ENCODE results near the gene HNRNPR.
A peak's percentile ranks its signal among the peaks of the same experiment; 100 is the strongest.
"Not testable (repeated sequence)": the region's sequence is repeated elsewhere in the genome, so short reads cannot be mapped to it uniquely, and the experiment has no call there.

HNRNPR gene

DNA sequence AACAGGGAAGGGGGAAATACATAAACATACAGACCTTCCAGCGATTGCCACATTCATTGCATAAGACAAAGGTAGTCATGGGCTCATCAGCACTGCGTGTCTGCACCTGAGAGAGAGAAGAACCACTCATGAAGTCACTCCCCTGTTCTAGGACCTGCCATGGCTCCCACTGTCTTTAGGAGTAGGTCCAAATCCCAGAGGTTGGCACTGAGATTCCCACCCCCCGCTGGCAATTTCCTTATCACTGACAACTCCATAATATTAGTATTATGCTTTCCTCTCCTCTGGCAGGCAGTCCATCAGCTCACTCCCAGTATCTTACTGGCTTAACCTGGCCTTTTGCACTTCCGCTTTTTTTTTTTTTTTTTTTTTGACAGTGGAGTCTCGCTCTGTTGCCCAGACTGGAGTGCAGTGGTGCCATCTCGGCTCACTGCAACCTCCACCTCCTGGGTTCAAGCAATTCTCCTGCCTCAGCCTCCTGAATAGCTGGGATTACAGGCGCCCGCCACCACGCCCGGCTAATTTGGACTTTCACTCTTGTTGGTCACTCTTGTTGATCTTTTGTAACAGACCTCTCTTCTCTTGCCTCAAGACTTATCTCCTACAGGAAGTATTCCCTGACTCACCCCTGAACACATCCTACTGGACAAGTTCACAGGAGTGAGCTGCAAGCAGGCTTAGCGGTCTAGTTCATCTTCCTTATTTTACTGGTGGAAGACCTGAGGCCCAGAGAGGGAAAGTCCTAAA is 40.4 kb upstream of the HNRNPR start:
- TF ChIP-seq, protein P1, sequence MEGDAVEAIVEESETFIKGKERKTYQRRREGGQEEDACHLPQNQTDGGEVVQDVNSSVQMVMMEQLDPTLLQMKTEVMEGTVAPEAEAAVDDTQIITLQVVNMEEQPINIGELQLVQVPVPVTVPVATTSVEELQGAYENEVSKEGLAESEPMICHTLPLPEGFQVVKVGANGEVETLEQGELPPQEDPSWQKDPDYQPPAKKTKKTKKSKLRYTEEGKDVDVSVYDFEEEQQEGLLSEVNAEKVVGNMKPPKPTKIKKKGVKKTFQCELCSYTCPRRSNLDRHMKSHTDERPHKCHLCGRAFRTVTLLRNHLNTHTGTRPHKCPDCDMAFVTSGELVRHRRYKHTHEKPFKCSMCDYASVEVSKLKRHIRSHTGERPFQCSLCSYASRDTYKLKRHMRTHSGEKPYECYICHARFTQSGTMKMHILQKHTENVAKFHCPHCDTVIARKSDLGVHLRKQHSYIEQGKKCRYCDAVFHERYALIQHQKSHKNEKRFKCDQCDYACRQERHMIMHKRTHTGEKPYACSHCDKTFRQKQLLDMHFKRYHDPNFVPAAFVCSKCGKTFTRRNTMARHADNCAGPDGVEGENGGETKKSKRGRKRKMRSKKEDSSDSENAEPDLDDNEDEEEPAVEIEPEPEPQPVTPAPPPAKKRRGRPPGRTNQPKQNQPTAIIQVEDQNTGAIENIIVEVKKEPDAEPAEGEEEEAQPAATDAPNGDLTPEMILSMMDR (conservative IDR thresholded peaks at IDR 0.05), result no peak
- no peak overlapping the region for H3K27ac ChIP-seq

DNA sequence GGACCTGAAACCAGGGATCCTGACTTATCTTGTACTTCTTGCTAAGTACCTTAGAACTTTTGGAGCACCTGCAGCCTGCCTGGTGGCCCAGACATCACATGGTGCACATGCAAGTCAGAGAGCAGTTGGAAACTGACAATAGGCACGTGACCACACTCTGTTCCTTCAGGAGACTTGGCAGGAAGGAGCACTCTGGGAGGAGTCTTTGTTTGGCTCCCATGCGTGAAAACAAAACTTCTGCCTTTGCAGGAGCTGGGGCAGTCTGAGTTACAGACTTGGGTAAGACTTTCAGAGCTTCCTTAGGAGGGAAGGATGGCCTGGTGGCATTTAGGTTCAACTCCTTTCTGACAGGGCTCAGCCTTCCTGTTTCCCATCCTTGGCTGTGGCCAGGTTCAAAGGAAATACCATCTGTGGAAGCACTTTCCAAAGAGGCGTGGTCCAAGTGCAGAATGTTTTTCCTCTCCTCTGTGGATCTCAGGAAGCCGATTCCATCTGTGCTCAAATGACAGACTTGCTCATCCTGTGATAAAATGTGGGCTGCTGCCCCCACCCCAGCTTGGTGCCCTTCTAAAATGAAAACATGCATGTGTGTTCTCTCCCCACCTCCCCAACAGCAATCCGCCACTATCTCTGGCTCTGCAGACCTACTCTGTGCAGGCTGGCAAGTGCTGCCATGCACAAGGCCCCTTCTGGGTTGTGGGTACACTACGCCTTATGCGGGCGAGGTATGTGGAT is 39.7 kb upstream of the HNRNPR start:
- TF ChIP-seq, protein P1 (conservative IDR thresholded peaks at IDR 0.05), result no peak
- H3K27ac ChIP-seq, result no peak overlapping the region

DNA sequence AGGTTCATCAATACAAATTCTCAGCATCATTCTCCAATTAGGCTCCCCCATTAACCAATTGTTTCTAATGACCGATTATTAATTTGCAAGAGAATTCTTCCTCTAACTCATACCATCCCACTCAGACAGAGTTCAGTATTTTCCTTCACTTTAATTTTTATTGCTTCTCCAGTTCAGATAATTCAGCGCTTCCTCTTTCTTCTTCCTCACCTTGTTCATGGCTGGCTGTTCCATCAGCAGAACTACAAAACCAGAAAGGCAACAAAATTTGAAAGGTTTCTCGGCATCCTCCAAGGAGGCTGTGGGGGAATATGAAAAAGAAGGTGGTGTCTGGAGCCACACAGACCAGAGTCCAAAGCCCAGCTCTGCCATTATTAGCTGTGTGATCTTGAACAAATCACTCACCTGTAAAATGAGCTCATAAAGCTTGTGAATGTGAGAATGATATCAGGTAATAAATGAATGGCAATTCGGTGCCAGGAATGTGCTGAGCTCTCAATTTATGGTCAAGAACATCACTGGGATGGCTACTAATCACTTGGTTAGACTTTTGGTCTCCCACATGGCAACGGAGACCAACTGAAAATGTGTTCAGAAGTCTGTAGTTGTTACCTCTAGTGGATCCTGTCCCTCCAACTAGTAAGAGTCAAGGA is 37.3 kb upstream of the HNRNPR start:
- TF ChIP-seq, protein P1 (conservative IDR thresholded peaks at IDR 0.05), result no peak
- H3K27ac ChIP-seq, result no peak overlapping the region; the same call in 1 of the 2 replicates

DNA sequence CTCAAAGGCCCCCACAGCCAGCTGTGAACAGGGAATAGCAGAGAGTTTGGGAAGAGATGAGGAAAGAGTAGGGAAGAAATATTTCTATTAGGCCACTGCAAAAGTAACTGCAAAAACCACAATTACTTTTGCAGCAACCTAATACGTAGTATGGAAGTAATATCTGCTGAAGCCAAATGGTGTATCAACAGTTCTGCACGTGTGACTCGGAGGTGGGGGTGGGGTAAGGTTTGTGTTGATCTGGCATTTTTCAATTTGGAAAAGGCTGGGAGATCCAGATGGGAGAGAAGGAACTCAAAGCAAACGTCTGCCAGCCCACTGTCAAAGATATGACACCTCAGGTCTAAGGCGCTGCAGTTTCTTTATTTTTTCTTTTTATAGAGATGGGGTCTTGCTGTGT is 36.6 kb upstream of the HNRNPR start:
- H3K27ac ChIP-seq, result no peak overlapping the region
- TF ChIP-seq, protein P1 (conservative IDR thresholded peaks at IDR 0.05), result no peak

DNA sequence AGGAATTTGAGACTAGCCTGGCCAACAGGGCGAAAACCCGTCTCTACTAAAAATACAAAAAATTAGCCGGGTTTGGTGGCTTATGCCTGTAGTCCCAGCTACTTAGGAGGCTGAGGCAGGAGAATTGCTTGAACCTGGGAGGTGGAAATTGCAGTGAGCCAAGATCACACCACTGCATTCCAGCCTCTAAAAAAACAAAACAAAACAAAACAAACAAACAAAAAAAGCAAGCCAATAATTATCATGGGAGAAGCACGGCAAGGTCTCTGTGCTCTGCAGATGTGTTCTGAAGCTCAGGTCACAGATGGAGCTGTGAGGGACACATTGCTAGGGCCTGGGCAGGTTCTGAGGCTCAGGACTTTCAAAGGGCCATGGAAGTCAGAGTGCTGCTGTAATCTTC is 36.2 kb upstream of the HNRNPR start:
- not testable (repeated sequence) for H3K27ac ChIP-seq

DNA sequence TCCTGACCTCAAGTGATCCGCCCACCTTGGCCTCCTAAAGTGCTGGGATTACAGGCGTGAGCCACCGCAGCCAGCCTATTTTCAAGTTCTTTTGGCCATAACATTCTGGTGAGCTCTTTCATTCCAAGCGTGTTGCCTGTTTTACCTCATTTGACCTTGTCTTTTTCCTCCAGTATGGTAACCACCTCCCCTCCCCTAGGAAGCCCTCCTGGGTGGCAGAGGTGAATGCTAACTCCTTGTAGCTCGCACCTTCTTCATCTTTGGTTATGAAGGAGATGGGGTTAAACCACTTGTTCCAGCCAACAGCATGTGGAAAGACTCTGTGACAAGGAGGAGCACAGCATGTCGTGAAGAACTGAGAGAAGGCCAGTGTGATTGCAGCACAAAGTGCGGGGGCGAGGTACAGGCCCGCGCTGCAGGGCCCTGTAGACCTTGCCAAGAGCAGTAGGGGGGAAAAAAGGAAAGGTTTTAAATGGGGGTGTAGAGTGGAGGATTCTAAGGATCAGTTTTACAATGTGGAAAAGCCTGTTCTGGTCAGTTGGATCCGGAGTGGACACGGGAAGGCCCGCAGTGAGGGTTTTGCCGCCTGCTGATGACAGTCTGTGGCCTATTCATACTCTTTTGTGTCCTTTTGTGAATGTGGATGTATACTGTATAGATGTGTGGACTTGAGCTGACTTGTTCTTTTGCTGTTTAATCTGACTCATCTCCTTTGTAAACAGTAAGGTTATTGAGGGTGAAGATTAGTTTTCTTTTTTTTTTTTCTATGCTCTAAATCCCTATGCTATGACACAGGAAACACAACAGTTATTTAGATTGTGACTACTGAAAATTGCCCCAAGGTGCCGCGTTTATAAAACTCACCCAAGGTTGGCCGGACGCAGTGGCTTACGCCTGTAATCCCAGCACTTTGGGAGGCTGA is 33.1 kb upstream of the HNRNPR start:
- H3K27ac ChIP-seq, result peak overlapping the region; percentile 78
- TF ChIP-seq, protein P1 (conservative IDR thresholded peaks at IDR 0.05), result no peak

DNA sequence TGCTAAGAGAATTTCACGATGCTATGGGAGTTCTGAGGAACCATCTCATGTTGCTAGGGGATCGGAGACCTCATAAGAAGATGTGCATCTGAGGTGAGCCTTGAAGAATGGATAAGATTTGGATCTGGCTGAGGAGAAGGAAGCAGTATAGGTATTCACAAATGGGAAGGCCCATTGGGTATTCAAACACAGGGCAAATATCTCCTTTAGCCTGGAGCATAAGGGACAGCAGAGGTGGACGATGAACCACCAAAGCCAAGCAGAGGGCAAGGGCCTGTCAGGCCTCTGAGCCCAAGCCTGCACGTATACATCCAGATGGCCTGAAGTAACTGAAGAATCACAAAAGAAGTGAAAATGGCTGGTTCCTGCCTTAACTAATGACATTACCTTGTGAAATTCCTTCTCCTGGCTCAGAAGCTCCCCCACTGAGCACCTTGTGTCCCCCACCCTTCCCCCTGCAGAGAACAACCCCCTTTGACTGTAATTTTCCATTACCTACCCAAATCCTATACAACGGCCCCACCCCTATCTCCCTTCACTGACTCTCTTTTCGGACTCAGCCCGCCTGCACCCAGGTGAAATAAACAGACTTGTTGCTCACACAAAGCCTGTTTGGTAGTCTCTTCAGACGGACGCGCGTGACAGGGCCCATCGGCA is 30.1 kb upstream of the HNRNPR start:
- not testable (repeated sequence) for H3K27ac ChIP-seq

Measured in VCaP (cell line).